Smooth muscle cell (in vitro differentiated cells): ENCODE data around the gene KREMEN2. TPM values are rescaled to one million over a fixed set of nuclear protein-coding genes. Genes with fewer than 3 reads are reported as not detected.

Experiments used
- DNase-seq: peaks from one replicate; lab custom pipeline; 2025; ENCODE audit not compliant: unreplicated experiment; lab: John Stamatoyannopoulos, UW
- H2AFZ ChIP-seq: fragments of 200-600 bp; sonication (generic); 2 replicates; pipeline ENCODE4 v1.6.0; 2016; ENCODE audit warnings: antibody characterized with exemption, low read depth, mild to moderate bottlenecking
- H3F3A ChIP-seq: fragments of 200-600 bp; sonication (generic); 2 replicates; pipeline ENCODE4 v1.6.0; 2017; ENCODE audit warnings: antibody characterized with exemption, low read depth
- H3K27ac ChIP-seq: fragments of 200-600 bp; sonication (generic); 2 replicates; pipeline ENCODE4 v1.5.1; 2016; ENCODE audit warnings: low read depth, mild to moderate bottlenecking
- H3K27me3 ChIP-seq: fragments of 200-600 bp; sonication (generic); 2 replicates; pipeline ENCODE4 v1.6.1; 2016; ENCODE audit warnings: low read depth, mild to moderate bottlenecking
- H3K36me3 ChIP-seq: fragments of 200-600 bp; sonication (generic); 2 replicates; pipeline ENCODE4 v1.5.1; 2016; ENCODE audit warnings: low read depth
- H3K4me1 ChIP-seq: fragments of 200-600 bp; sonication (generic); 2 replicates; pipeline ENCODE4 v1.5.1; 2016; ENCODE audit warnings: low read depth
- H3K4me2 ChIP-seq: fragments of 200-600 bp; sonication (generic); 2 replicates; pipeline ENCODE4 v1.6.0; 2016; ENCODE audit warnings: mild to moderate bottlenecking
- H3K4me3 ChIP-seq: fragments of 200-600 bp; sonication (generic); 2 replicates; pipeline ENCODE4 v1.5.1; 2016; ENCODE audit warnings: mild to moderate bottlenecking
- H3K79me2 ChIP-seq: fragments of 200-600 bp; sonication (generic); 2 replicates; pipeline ENCODE4 v1.6.0; 2016; ENCODE audit warnings: low read depth, mild to moderate bottlenecking
- H3K9ac ChIP-seq: fragments of 200-600 bp; sonication (generic); 2 replicates; pipeline ENCODE4 v1.6.0; 2016; ENCODE audit warnings: low read depth
- H3K9me3 ChIP-seq: fragments of 200-600 bp; sonication (generic); replicated peaks from 2 replicates; pipeline ENCODE4 v1.5.1; 2016; ENCODE audit warnings: low read depth
- H4K20me1 ChIP-seq: fragments of 200-600 bp; sonication (generic); 2 replicates; pipeline ENCODE4 v1.6.0; 2016; ENCODE audit warnings: low read depth
- CTCF ChIP-seq: fragments of 200-600 bp; sonication (generic); IDR thresholded peaks from 2 replicates; pipeline ENCODE4 v1.5.1; 2017; ENCODE audit warnings: borderline replicate concordance, mild to moderate bottlenecking, antibody characterized with exemption; ENCODE audit not compliant: insufficient read depth, poor library complexity, severe bottlenecking
- WGBS: methylation state at CpG from one replicate; pipeline ENCODE4 v1.1.7; 2016; ENCODE audit warnings: low lambda C conversion rate; 5-methylcytosine and 5-hydroxymethylcytosine counted together
- polyA plus RNA-seq: library from polyadenylated mRNA; unstranded; fragments of >200 nt; fragmentation: Nextera tagmentation; extraction: Ambion mirVana; gene quantifications from 2 replicates; pipeline ENCODE4 v1.2.1, GENCODE V29; 2016
- total RNA-seq: library from RNA; depleted of rRNA; stranded (reverse); fragments of >200 nt; gene quantifications from 2 replicates; pipeline ENCODE4 v1.2.3, GENCODE V29; 2014

KREMEN2 gene
- total and polyA plus RNA-seq, 2 experiments from 2014 or later = 0.27 to 2.0 TPM

GRCh38 chr16:2950353-2950724 is 13.7 kb upstream of the KREMEN2 start:
- TF ChIP-seq CTCF = no peak
- no peaks in the 10 kb centered on the region for H3K79me2 ChIP-seq

GRCh38 chr16:2950773-2951172 is 13.3 kb upstream of the KREMEN2 start:
- Histone ChIP-seq H4K20me1 (no peaks in the 10 kb centered on the region), H3K27ac (no peak overlapping the region), H3K4me3 (no peak overlapping the region), H3K9ac (no peak overlapping the region), H3K4me2 (no peak overlapping the region), H3F3A (no peaks in the 10 kb centered on the region), H3K4me1 (no peaks in the 10 kb centered on the region), H3K27me3 (no peaks in the 10 kb centered on the region), H3K79me2 (no peaks in the 10 kb centered on the region), H3K36me3 (no peaks in the 10 kb centered on the region), H2AFZ (no peak overlapping the region), H3K9me3 (no peaks in the 10 kb centered on the region)
- no peak for TF ChIP-seq CTCF
- WGBS = 89% methylated on average over 16 of the region's 16 CpGs
- DNase-seq = no peak

More at GRCh38 chr16:2950353-2950724, 13.7 kb upstream of the KREMEN2 start:
- H3K27me3 ChIP-seq = no peaks in the 10 kb centered on the region
- no peaks in the 10 kb centered on the region for H3K36me3 ChIP-seq
- H3K4me1 ChIP-seq = no peaks in the 10 kb centered on the region
- no peak for DNase-seq
- no peaks in the 10 kb centered on the region for H4K20me1 ChIP-seq
- H3K9ac ChIP-seq = no peak overlapping the region
- H3K27ac ChIP-seq = no peak overlapping the region
- no peak overlapping the region for H3K4me2 ChIP-seq
- no peaks in the 10 kb centered on the region for H3K9me3 ChIP-seq
- no peak overlapping the region for H3K4me3 ChIP-seq
- WGBS = 96% methylated on average over 13 of the region's 13 CpGs
- H2AFZ ChIP-seq = no peak overlapping the region
- H3F3A ChIP-seq = no peaks in the 10 kb centered on the region

GRCh38 chr16:2952679-2953078 is 11.4 kb upstream of the KREMEN2 start:
- Histone ChIP-seq H3K9ac (no peak overlapping the region), H3F3A (no peaks in the 10 kb centered on the region), H3K36me3 (no peaks in the 10 kb centered on the region), H3K79me2 (no peaks in the 10 kb centered on the region), H3K27ac (no peak overlapping the region), H3K4me2 (no peak overlapping the region), H3K27me3 (no peaks in the 10 kb centered on the region), H2AFZ (no peak overlapping the region), H4K20me1 (no peaks in the 10 kb centered on the region), H3K4me3 (no peak overlapping the region), H3K9me3 (no peaks in the 10 kb centered on the region), H3K4me1 (no peaks in the 10 kb centered on the region)
- DNase-seq = no peak
- 86% methylated on average over 11 of the region's 11 CpGs for WGBS
- no peak for TF ChIP-seq CTCF
